GM18517 (cell line): ENCODE data around the gene SARS2.
"Not testable (repeated sequence)": the region's sequence is repeated elsewhere in the genome, so short reads cannot be mapped to it uniquely, and the experiment has no call there.

Experiments used
- ATAC-seq: cut with Tn5 transposase; IDR thresholded peaks from one replicate; pipeline ENCODE4 v1.9.1; 2021; ENCODE audit warnings: mild to moderate bottlenecking, moderate library complexity; ENCODE audit not compliant: unreplicated experiment

Gene SARS2

GRCh38 chr19:38946229-38947010 lies 15.9 kb upstream of the SARS2 start:
- no peak for ATAC-seq

- no peak for ATAC-seq
Observed at GRCh38 chr19:38945562-38946228, 15.1 kb upstream of the SARS2 start.

- no peak for ATAC-seq
Observed at GRCh38 chr19:38944981-38945506, 14.5 kb upstream of the SARS2 start.

GRCh38 chr19:38942471-38943181 lies 12.1 kb upstream of the SARS2 start:
- ATAC-seq, result no peak

GRCh38 chr19:38941979-38942378 lies 11.4 kb upstream of the SARS2 start:
- ATAC-seq, result no peak

GRCh38 chr19:38941466-38941865 lies 10.9 kb upstream of the SARS2 start:
- ATAC-seq, result not testable (repeated sequence)

- no peak for ATAC-seq
Observed at GRCh38 chr19:38939957-38940356, 9.4 kb upstream of the SARS2 start.

GRCh38 chr19:38933544-38933943 lies 3.0 kb upstream of the SARS2 start:
- no peak for ATAC-seq

GRCh38 chr19:38932425-38933179 lies 2.0 kb upstream of the SARS2 start:
- ATAC-seq, result no peak

GRCh38 chr19:38931521-38931793 lies 894 bp upstream of the SARS2 start:
- no peak for ATAC-seq

GRCh38 chr19:38930776-38931520 lies 385 bp upstream of the SARS2 start, which contains the start of gene MRPS12:
Gene MRPS12, plus strand, starts transcription at chr19:38930944. Its CDS starts 351 bp downstream, at chr19:38931295.
- ATAC-seq, result peak; percentile 94

- no peak for ATAC-seq
Observed at GRCh38 chr19:38928391-38929001, 2.1 kb downstream of the SARS2 start.

GRCh38 chr19:38924388-38924787 lies 6.2 kb downstream of the SARS2 start:
- no peak for ATAC-seq

GRCh38 chr19:38922482-38922881 lies 8.1 kb downstream of the SARS2 start:
- ATAC-seq, result no peak

- ATAC-seq, result no peak
Observed at GRCh38 chr19:38921420-38922274, 8.9 kb downstream of the SARS2 start.

- no peak for ATAC-seq
Observed at GRCh38 chr19:38920602-38921419, 9.8 kb downstream of the SARS2 start.

- no peak for ATAC-seq
Observed at GRCh38 chr19:38919837-38920601, 10.5 kb downstream of the SARS2 start.
